Cardiac fibroblast (primary cell): Measurements from ENCODE around the gene EMX1.

Experiments
- DNase-seq, 2 donors: peaks; one replicate each; pipeline versions ENCODE4 v3.0.0 to v3.0.0-alpha.2; 2010; ENCODE audit warnings: low read depth in 2 of 2
- H3K4me3 ChIP-seq, 2 donors: replicated peaks in 1 of 2; 1 replicate in 1 of 2; 2 replicates in 1 of 2; pipeline ENCODE4 v1.5.1; 2011; ENCODE audit warnings: low read depth in 2 of 2, low read length in 2 of 2, mild to moderate bottlenecking in 2 of 2, moderate library complexity in 1 of 2
- CTCF ChIP-seq: IDR thresholded peaks from one replicate; pipeline ENCODE4 v1.5.1; 2011; ENCODE audit warnings: low read depth, mild to moderate bottlenecking, low read length, inconsistent platforms

The EMX1 gene

DNA sequence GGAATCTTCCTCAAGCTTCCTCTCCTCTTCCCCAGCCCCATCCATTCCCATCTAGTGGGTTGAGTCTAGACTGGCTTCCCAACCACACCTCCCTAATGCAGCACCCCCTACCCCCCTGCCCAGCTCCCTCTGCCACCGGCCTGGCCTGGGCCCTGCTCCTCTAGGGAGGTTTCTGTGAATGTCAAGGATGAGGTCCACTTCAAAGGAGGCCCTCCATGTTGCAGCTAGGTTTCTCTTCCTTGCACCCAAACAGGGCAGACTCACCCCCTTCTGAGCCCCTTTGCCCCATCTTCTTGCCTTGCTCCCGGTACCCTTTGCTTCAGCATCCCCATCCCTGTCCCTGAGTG lies 18.3 kb downstream of the EMX1 start:
- no peak for DNase-seq
- H3K4me3 ChIP-seq = no peak overlapping the region
- no peak for TF ChIP-seq CTCF

DNA sequence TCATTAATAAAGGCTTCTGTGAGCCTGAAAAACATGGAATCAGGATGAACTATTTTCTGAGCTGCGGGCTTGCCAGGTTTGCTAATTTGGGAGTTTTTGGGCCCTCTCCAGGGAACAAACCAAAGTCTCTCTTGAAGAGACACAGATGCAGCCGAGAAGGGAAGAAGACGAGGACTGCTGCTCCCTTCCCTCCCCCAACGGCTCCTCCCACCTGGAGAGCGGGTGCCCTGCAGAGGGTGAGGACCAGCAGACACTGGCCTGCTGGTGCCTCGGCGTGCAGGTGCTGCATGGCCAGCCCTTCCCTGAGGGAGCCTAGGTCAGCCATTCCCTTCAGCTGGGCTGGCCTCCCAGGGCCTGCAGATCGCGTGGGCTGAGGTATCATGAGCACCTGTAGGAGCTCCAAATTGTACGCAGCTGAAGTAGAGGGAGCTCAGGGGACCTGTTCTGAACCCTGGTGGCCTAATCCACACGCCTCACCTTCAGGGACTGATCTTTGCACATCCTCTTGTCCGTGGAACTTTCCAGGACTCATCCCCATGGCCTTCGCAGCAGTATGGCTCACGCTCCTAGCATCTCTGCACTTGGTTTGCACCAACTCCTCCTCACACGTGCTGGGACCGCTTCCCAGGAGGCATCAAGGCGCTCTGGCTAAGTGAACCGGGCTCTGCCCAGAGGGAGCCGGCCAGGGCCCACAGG lies 19.5 kb downstream of the EMX1 start:
- no peak overlapping the region for H3K4me3 ChIP-seq
- no peak for TF ChIP-seq CTCF
- DNase-seq = no peak

GRCh38 chr2:72937356-72937669 lies 20.0 kb downstream of the EMX1 start:
- DNase-seq = no peak
- no peak for TF ChIP-seq CTCF
- no peak overlapping the region for H3K4me3 ChIP-seq

DNA sequence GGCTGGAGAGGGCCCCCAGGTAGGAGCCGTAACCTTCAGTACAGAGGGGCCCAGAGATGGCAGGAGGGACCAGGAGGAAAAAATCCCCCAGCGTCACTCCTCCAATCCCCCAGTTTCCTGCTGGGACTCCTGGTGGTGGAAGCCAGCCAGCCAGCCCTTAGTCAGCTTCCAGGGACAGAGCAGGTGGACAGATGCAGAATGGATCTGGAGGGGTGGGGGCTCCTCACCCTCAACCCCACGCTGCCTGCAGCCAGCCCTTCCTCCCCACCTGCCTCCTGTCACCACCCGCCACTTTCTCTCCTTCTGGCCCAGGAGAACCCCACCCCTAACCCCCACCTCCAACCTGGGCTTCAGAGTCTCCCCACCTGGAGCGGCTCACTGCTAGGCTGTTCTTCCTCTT lies 21.1 kb downstream of the EMX1 start:
- no peak for TF ChIP-seq CTCF
- no peak for DNase-seq
- H3K4me3 ChIP-seq = no peak overlapping the region

- DNase-seq = no peak
- TF ChIP-seq CTCF = no peak
- no peak overlapping the region for H3K4me3 ChIP-seq
Observed at GRCh38 chr2:72940361-72940760, 23.0 kb downstream of the EMX1 start.

DNA sequence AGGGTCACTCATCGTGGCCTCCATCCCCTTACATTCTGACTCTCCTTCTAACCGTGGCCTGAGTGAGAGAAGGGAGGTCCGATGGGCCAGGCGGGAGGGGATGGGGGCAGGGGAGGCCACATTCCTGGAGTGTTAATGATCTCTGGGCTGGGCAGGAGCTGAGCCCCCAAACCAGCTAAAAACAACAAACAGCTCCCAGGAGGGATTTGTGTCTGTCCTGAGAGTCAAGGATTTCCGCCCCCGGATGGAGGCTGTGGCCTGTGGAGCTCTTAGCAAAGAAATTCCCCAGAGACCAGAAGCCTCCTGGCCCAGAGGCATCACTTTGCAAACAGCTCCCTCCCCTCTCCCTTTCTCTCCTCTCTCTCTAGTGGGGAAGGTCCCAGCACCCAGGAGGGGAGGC lies 23.5 kb downstream of the EMX1 start:
- no peak for TF ChIP-seq CTCF
- H3K4me3 ChIP-seq = no peak overlapping the region
- DNase-seq = peak; percentile 38 to 70

GRCh38 chr2:72942293-72942692 lies 25.0 kb downstream of the EMX1 start:
- DNase-seq = no peak
- H3K4me3 ChIP-seq = no peak overlapping the region
- no peak for TF ChIP-seq CTCF
